HG03342 (cell line): ENCODE measurements around the gene NRG3.

Source experiments
- ATAC-seq: cut with Tn5 transposase; IDR thresholded peaks from one replicate; pipeline ENCODE4 v1.9.1; 2021; ENCODE audit warnings: mild to moderate bottlenecking, moderate library complexity; ENCODE audit not compliant: unreplicated experiment

The NRG3 gene

GRCh38 chr10:81874875-81875466 lies at the start of gene NRG3:
NRG3 (plus strand) TSS chr10:81875194.
- no peak for ATAC-seq

GRCh38 chr10:81828251-81828650 lies 46.7 kb upstream of the NRG3 start:
- no peak for ATAC-seq

GRCh38 chr10:81831060-81831459 lies 43.9 kb upstream of the NRG3 start:
- ATAC-seq = no peak

- ATAC-seq = no peak
These were observed 36.0 kb upstream of the NRG3 start for GRCh38 chr10:81838950-81839349.

GRCh38 chr10:81843042-81843441 lies 32.0 kb upstream of the NRG3 start:
- ATAC-seq = no peak

- no peak for ATAC-seq
These were observed 27.3 kb upstream of the NRG3 start for GRCh38 chr10:81847675-81848074.

GRCh38 chr10:81848514-81848913 lies 26.5 kb upstream of the NRG3 start:
- no peak for ATAC-seq

GRCh38 chr10:81848931-81849330 lies 26.1 kb upstream of the NRG3 start:
- ATAC-seq = no peak

GRCh38 chr10:81862596-81862995 lies 12.4 kb upstream of the NRG3 start:
- no peak for ATAC-seq

GRCh38 chr10:81863771-81864170 lies 11.2 kb upstream of the NRG3 start:
- ATAC-seq = no peak

- no peak for ATAC-seq
These were observed 9.4 kb upstream of the NRG3 start for GRCh38 chr10:81865581-81865980.

- ATAC-seq = peak; percentile 94
These were observed 8.2 kb upstream of the NRG3 start for GRCh38 chr10:81866753-81867152.

GRCh38 chr10:81870472-81870871 lies 4.5 kb upstream of the NRG3 start:
- no peak for ATAC-seq

GRCh38 chr10:81871558-81871957 lies 3.4 kb upstream of the NRG3 start:
- ATAC-seq = no peak

GRCh38 chr10:81872206-81872862 lies 2.7 kb upstream of the NRG3 start:
- peak; percentile 38 for ATAC-seq

GRCh38 chr10:81873231-81873931 lies 1.6 kb upstream of the NRG3 start:
- no peak for ATAC-seq

GRCh38 chr10:81873932-81874816 lies 820 bp upstream of the NRG3 start:
- no peak for ATAC-seq

GRCh38 chr10:81875467-81876252 lies 666 bp downstream of the NRG3 start:
- no peak for ATAC-seq

GRCh38 chr10:81876253-81877077 lies 1.5 kb downstream of the NRG3 start:
- ATAC-seq = no peak

- no peak for ATAC-seq
These were observed 2.6 kb downstream of the NRG3 start for GRCh38 chr10:81877596-81877995.
